ENCODE measurements around the gene NPAS4.
"Not testable (repeated sequence)": the region's sequence is repeated elsewhere in the genome, so short reads cannot be mapped to it uniquely, and the experiment has no call there.

The NPAS4 gene

DNA sequence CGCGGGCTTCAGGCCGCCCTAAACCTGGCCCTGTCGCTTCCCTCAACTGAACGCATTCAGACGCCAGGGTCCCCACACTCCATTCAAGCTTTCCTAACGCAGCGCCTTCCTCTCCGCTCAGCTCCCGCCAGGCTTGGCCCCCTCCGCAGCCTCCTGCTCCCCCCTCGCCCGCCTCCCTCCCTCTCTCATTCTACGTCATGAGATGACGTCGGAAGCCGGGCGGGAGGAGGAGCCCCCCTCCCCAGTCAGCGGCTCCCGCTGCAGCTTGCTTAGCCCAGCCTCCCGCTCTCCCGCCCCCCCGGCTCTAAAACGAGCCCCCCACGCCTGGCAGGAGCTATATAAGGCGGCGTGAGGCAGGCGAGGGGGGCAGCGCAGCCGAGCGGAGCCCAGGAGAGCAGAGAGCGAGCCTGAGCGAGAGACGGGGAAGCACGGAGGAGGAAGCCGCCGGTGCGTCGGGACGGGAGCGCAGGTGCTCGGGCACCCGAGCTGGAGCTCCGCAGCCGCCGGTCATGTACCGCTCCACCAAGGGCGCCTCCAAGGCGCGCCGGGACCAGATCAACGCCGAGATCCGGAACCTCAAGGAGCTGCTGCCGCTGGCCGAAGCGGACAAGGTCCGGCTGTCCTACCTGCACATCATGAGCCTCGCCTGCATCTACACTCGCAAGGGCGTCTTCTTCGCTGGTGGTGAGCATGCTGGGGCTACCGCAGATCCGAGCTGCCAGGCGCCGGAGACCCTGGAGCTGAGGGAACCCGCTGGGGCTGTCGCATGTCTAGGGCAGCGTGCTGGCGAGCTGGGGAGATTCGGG, at the start of gene NPAS4:
NPAS4 (plus strand) TSS at position 365 of the 806 bp plus-strand sequence; CDS start at position 510, 145 bp downstream.
- in situ Hi-C loops (cut with MboI; ENCODE audit: low sequenced_read_pairs), result no loop called here

DNA sequence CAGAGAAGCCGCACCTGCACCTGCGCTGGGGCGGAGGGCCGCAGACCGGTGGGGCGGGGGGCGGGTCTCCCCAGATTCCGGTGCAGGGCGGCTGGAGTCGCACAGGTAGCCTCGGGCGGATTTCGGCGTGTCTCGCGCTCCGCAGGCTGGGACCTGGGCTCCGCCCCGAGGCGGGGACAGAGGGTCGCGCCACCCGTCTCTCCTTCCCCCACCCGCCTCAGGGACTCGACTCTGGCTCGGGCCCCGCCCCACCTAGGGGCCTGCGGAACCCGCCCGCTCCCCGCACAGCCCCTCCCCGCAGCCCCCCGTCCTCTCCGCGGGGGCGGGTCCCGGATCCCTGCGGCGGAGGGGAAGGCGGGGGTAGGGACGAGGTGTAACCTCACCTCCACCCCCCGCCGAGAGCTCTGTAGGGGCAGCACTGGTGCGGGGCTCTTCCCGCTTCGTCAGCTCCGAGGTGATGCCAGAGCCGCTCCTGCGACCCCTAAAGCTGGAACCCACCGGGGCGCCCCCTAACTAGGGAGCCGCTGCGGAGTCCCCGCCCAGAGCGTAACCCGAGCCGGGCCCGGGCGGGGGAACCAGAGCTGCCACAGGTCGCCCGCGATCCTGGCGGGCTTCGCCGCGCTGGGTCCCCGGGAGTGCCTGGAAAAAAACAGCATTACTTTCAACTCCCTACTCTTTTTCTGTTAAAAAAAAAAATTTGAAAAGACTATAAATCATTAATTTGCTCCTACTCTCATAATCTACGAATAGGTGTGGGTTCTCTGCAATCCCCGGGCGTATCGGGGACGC, 49.0 kb upstream of the NPAS4 start, which contains the start of gene SLC29A2:
SLC29A2 (minus strand) TSS at position 134 of the 789 bp plus-strand sequence. CDS start 169 bp downstream, outside the sequence.
- in situ Hi-C loops (cut with MboI; ENCODE audit: low sequenced_read_pairs), result no loop called here

- in situ Hi-C loops (cut with MboI; ENCODE audit: low sequenced_read_pairs), result no loop called here
Observed at GRCh38 chr11:66373265-66373664, 47.6 kb upstream of the NPAS4 start.

GRCh38 chr11:66373690-66374287, 47.0 kb upstream of the NPAS4 start:
- in situ Hi-C loops (cut with MboI; ENCODE audit: low sequenced_read_pairs), result not testable (repeated sequence)

DNA sequence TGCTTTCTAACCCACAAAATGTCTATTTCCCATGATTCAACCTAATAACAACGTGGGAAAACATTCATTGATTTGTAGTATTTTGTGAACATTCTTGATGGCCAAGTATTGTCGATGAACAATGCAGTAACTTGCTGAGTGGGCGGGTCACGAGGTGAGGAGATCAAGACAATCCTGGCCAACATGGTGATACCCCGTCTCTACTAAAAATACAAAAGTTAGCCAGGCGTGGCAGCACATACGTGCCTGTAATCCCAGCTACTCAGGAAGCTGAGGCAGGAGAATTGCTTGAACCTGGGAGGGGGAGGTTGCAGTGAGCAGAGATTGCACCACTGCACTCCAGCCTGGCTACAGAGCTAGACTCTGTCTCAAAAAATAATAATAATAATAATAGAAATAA, 40.6 kb upstream of the NPAS4 start:
- in situ Hi-C loops (cut with MboI; ENCODE audit: low sequenced_read_pairs), result not testable (repeated sequence)

- in situ Hi-C loops (cut with MboI; ENCODE audit: low sequenced_read_pairs), result not testable (repeated sequence)
Observed at GRCh38 chr11:66384316-66384715, 36.5 kb upstream of the NPAS4 start.

- in situ Hi-C loops (cut with MboI; ENCODE audit: low sequenced_read_pairs), result no loop called here
Observed at GRCh38 chr11:66386171-66387069, 34.4 kb upstream of the NPAS4 start.

DNA sequence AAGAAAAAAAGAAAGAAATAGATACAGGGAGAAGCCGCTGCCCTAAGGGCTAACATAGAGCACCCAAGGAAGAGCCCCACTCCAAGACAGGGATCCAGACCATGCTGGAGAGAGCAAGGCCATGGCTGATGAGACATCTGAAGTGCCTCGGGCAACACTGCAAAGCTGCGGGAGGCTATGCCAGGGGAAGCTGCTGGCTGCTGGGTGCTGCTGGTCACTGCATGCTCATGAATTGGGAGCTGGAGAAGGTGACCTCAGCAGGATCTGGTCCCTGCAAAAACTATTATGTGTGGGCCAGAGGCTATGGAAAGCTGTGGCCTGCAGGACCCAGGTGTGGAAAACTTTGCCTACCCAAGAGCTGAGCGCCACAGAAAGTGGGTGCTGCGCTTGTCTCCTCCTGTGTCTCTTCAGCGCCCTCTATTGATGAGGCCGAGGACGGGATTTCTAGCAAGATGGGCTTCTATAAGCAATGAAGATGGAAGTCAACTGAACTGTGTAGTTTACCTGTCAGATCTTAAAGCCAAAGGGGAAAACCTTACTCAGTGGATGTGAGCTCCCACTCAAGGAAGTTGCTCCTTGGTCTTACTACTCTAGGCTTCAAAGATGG, 32.0 kb upstream of the NPAS4 start:
- in situ Hi-C loops (cut with MboI; ENCODE audit: low sequenced_read_pairs), result no loop called here

GRCh38 chr11:66391322-66391721, 29.5 kb upstream of the NPAS4 start:
- in situ Hi-C loops (cut with MboI; ENCODE audit: low sequenced_read_pairs), result no loop called here

DNA sequence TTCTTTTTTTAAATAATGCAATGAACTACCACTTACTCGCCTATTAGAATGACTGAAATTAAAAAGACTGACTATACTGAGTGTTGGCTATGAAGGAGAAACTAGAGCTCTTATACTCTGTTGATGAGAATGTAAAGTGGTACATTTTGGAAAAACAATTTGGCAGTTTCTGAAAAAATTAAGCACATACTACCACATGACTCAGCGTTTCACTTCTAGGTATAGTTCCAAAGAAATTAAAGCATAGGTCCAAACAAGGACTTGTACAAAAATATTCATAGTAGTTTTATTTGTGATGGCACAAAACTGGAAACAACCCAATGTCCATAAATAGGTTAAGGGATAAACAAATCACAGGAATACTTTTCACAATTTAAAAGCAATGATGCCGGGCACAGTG, 26.9 kb upstream of the NPAS4 start:
- in situ Hi-C loops (cut with MboI; ENCODE audit: low sequenced_read_pairs), result no loop called here

DNA sequence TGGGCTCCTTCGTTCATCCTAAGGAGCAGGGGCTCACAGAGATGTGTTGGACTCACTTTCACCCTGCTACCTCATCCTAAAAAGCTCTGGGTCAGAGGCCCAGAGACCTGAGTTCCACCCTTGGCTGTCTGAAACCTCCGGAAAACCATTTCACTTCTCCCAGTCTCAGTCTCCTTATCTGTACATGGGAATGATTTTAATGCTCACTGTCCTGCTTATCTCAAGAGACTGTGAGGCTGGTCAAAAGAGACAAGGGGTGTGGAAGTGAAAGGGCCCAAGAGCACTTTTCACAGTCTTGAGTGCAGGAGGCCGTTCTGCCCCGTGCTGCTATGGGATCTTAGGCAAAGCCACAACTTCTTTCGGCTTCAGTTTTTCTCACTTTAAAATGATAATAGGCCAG, 13.2 kb upstream of the NPAS4 start:
- in situ Hi-C loops (cut with MboI; ENCODE audit: low sequenced_read_pairs), result no loop called here

- in situ Hi-C loops (cut with MboI; ENCODE audit: low sequenced_read_pairs), result no loop called here
Observed at GRCh38 chr11:66408488-66409214, 12.2 kb upstream of the NPAS4 start.

DNA sequence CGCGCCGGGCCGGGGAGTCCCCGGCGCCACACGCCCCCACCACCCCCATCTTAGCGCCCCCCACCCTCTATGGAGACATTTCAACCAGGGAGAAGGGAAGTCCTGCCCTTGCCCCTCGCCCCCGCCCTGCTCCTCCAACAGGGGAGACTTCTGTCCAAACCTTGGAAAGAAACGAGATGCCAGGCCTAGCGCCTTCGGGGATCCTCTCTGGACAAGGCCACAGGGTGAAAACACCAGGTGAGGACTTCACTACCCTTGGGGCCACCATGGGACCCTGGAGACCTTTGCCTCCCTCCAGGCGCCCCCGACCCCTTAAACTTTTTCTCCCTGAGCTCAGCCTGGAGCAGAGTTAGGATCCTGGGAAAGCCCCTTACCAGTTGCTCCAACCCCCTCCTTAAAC, 11.6 kb upstream of the NPAS4 start:
- in situ Hi-C loops (cut with MboI; ENCODE audit: low sequenced_read_pairs), result no loop called here

- in situ Hi-C loops (cut with MboI; ENCODE audit: low sequenced_read_pairs), result no loop called here
Observed at GRCh38 chr11:66410191-66410590, 10.6 kb upstream of the NPAS4 start.

- in situ Hi-C loops (cut with MboI; ENCODE audit: low sequenced_read_pairs), result no loop called here
Observed at GRCh38 chr11:66411323-66411722, 9.5 kb upstream of the NPAS4 start.

DNA sequence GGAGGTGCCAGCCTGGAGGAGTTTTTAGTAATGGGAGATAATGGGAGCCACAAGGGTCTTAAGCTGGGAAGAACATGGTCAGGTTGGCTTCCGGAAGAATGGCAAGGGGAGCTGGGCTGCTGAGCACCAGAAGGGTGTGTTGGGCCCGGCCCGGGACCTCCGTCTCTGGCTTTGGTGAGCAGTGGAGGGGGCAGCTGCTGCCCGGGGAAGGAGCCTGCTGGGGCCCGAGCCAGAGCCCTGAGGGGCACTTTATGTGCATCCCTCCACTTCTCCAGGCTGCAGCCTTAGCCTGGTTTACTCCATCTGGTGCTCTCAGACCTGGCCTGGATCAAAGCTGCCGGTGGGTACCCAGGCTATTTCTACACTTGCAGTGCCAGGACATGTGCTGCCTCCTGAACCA, 8.7 kb upstream of the NPAS4 start:
- in situ Hi-C loops (cut with MboI; ENCODE audit: low sequenced_read_pairs), result no loop called here

- in situ Hi-C loops (cut with MboI; ENCODE audit: low sequenced_read_pairs), result no loop called here
Observed at GRCh38 chr11:66413167-66413566, 7.7 kb upstream of the NPAS4 start.

DNA sequence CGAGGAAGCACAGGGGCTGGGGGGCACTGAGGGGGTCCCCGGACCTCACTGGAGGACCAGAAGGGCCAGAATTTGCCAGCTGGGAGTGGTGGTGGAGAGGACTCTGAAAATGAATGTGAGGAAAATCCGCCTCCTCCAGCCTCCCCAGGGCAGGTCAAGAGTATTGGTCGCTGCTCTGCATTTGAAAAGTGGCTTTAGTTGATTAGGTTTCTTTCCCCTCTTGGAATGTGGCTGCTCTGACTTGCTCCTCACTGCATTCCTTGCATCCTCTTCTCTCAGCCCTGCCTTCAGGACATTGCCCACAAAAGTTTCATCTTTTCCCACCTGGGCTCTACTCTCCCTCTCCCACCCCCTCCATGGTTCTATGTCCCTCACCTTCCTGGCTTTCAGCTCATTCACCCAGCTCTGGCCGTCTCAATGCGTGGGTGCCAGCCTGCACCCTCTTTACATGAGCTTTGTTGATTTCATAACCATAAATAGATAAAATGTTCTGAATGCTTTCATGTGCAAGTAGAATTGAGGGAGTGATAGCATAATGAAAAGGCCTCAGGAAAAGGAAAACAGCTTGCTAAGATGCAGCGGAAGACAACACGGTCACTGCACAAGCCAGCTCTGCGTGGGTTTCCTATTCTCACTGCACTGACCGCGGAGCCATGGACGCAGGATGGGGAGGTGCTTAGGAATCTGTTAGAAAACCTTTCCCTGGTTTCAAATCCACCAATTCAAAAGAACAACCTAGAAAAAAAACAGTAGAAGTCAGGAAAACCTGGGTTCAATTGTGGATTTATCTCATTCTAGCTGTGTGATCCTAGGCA, 6.5 kb upstream of the NPAS4 start:
- in situ Hi-C loops (cut with MboI; ENCODE audit: low sequenced_read_pairs), result no loop called here

GRCh38 chr11:66415423-66415822, 5.4 kb upstream of the NPAS4 start:
- in situ Hi-C loops (cut with MboI; ENCODE audit: low sequenced_read_pairs), result no loop called here
